HG03432 (cell line): ENCODE results near the gene NRG2.

Experiments
- ATAC-seq: cut with Tn5 transposase; IDR thresholded peaks from one replicate; pipeline ENCODE4 v1.9.1; 2021; ENCODE audit warnings: mild to moderate bottlenecking, moderate library complexity; ENCODE audit not compliant: unreplicated experiment

Gene NRG2

GRCh38 chr5:140042643-140043507 lies at the start of gene NRG2:
TSS of gene NRG2 (minus strand) at chr5:140043299.
- peak; percentile 78 for ATAC-seq

DNA sequence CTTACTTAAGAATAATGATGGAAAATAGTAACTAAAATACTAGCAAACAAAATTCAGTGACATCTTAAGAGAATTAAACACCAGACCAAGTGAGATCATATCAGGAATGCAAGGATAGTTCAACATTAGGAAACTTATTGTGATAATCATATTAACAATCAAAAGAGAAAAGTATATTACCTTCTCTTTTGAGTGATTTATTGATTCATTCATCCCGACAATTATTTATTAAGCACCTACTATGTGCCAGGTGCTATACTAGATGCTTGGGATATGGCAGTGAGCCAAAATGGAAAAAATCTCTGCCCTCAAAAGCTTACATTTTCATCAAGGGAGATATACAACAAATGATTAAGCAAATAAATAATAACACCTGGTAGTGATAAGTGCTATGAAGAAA lies 47.2 kb upstream of the NRG2 start:
- no peak for ATAC-seq

GRCh38 chr5:140084541-140084940 lies 41.4 kb upstream of the NRG2 start:
- no peak for ATAC-seq

GRCh38 chr5:140083650-140084049 lies 40.6 kb upstream of the NRG2 start:
- no peak for ATAC-seq

- no peak for ATAC-seq
Observed at GRCh38 chr5:140083120-140083519, 40.0 kb upstream of the NRG2 start.

GRCh38 chr5:140076788-140077187 lies 33.7 kb upstream of the NRG2 start:
- ATAC-seq: no peak

DNA sequence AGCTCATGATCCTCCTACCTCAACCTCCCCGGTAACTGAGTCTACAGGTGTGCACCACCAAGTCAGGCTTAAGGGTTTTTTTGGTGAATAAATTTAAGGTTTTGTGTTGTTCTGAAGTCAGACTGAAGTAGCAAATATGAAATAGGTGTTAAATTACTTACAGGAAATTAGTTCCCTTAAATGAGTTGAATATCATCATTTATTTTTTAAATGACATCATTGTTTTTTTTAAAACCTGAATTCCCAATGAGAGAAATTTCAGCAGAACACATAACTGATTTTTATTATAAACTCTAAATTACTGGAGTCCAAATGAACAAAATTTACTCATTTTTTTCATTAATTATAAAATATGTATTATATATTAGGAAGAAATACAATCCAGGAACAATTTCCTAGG lies 33.0 kb upstream of the NRG2 start:
- no peak for ATAC-seq

GRCh38 chr5:140075371-140075770 lies 32.3 kb upstream of the NRG2 start:
- no peak for ATAC-seq

DNA sequence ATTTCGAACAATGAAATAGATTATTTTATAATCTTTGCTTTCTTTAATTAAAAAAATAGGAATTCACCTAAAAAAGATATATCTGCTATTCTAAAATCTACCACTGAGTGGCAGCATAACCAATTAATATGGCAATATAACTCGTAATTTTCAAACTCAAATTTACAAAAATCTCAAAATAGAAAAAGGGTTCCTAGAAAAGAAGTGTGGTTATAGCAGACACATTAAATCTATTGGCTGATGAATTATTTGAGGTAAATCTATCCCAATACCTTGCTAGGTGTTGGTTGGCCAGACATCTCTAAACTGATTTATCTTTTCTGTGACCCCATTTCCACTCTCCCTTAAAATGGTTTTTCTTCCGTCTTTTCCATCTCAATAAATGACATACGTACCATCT lies 30.2 kb upstream of the NRG2 start:
- ATAC-seq: no peak

- ATAC-seq: no peak
Observed at GRCh38 chr5:140072812-140073211, 29.7 kb upstream of the NRG2 start.

- ATAC-seq: no peak
Observed at GRCh38 chr5:140060816-140061215, 17.7 kb upstream of the NRG2 start.

GRCh38 chr5:140058212-140058932 lies 15.3 kb upstream of the NRG2 start:
- ATAC-seq: no peak

GRCh38 chr5:140056880-140057279 lies 13.8 kb upstream of the NRG2 start:
- no peak for ATAC-seq

GRCh38 chr5:140055152-140055551 lies 12.1 kb upstream of the NRG2 start:
- no peak for ATAC-seq

GRCh38 chr5:140054086-140054689 lies 11.1 kb upstream of the NRG2 start:
- no peak for ATAC-seq

DNA sequence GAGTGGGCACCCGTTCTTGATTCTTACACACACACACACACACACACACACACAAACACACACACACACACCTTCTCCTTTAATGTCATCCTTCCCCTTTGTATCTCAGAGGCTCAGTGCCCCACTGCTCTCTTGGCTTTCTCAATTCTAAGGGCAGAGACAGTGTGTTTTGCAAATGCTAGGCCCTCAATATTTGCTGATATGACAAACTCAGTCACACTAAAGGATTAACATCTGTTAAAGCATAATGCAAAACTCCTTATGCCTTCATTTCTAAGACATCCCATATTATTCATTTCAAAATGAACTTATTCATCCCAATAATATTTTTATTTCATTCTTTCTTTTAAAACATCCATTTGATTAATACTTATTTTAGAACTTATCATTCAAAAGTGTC lies 8.9 kb upstream of the NRG2 start:
- ATAC-seq: no peak

- no peak for ATAC-seq
Observed at GRCh38 chr5:140049713-140050112, 6.6 kb upstream of the NRG2 start.

DNA sequence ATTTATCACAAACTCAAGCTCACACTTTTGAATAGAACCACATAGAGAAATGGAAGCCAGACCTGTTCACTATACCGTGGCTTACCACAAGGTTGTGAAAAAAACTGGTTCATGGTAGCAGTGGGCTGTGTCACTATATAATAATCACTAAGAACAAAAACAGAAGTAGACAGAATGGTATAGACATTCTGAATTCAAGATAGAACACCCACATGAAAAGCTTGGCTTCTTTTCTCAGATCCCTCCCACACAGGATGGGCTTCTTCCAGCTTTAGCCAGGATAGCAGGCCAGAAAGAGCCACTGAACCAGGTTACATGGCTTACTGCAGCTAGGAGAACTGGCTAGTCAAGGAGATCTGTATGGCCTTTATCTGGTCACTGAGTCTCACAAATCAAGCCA lies 6.1 kb upstream of the NRG2 start:
- ATAC-seq: no peak

DNA sequence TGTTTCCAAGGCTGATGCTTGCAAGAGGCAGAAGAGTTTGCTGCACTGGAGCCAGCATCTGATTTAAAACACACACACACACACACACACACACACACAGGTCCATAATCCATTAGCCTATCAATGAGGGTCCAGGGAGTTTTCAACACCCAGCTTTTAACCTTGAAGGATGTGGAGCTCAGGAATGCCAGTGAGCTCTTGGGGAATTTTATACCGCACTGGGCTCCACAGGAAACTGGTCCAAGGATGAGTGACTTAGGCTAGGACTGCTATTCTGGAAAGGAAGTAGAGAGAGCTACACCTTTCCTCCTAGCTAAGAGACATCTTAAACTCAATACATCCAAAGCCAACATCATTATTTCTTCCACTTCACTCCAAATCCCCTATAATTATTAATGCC lies 942 bp upstream of the NRG2 start:
- ATAC-seq: no peak

DNA sequence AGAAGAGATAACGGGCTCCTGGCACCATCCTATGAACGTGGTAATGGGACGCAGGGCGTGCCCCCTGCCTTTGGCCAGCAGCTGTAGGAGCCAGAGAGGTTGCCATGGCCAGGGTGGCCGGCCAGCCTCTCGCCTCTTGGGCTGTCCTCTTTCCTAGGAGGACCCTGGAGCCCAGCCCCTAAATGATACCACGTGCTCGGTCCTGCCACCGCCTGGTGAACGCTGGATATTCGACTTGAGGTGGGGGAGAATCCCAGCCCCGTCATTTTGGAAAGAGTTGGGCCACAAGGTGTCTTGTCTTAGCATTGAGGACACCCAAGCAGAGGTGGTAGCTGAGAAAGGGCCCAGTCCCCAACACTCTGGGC lies 391 bp upstream of the NRG2 start:
- peak; percentile 20 for ATAC-seq

DNA sequence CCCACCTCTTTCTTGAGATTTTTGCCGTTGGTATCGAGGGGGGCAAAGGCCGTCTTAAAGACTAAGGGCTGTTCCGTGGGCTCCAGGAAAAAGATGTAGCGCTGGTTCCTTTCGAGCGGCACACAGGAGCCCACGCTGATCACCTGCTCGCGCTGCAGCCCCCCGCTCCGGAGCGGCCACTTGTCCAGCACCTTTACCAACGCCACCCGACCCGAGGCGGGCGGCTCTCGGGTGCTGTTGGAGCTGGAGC lies 781 bp downstream of the NRG2 start:
- no peak for ATAC-seq
